SIG-M5 (cell line): ENCODE data around the gene RNF2.

Experiments used
- DNase-seq: peaks from one replicate; lab custom pipeline; 2025; lab: John Stamatoyannopoulos, UW

Gene RNF2

GRCh38 chr1:185096531-185096930, 51.2 kb downstream of the RNF2 start:
- DNase-seq = no peak

GRCh38 chr1:185104083-185104482, 58.7 kb downstream of the RNF2 start:
- no peak for DNase-seq

GRCh38 chr1:185105121-185105520, 59.8 kb downstream of the RNF2 start:
- DNase-seq = no peak

- DNase-seq = no peak
Measured at GRCh38 chr1:185108321-185108720, 63.0 kb downstream of the RNF2 start.

- DNase-seq = no peak
Measured at GRCh38 chr1:185110145-185110544, 64.8 kb downstream of the RNF2 start.

- DNase-seq = no peak
Measured at GRCh38 chr1:185111873-185112272, 66.5 kb downstream of the RNF2 start.

- no peak for DNase-seq
Measured at GRCh38 chr1:185112356-185112755, 67.0 kb downstream of the RNF2 start.

GRCh38 chr1:185129708-185130107, 84.3 kb downstream of the RNF2 start:
- DNase-seq = no peak

- DNase-seq = no peak
Measured at GRCh38 chr1:185132534-185132933, 87.2 kb downstream of the RNF2 start.

- DNase-seq = no peak
Measured at GRCh38 chr1:185137896-185138545, 92.7 kb downstream of the RNF2 start.

GRCh38 chr1:185139246-185139645, 93.9 kb downstream of the RNF2 start:
- DNase-seq = no peak

GRCh38 chr1:185144233-185144632, 98.9 kb downstream of the RNF2 start:
- no peak for DNase-seq

- no peak for DNase-seq
Measured at GRCh38 chr1:185151215-185151614, 105.9 kb downstream of the RNF2 start.
